Chondrocyte (in vitro differentiated cells): Measurements from ENCODE around the gene FRZB. TPM values are rescaled to one million over a fixed set of nuclear protein-coding genes. Genes with fewer than 3 reads are reported as not detected.
A peak's percentile ranks its signal among the peaks of the same experiment; 100 is the strongest.

Source experiments
- DNase-seq: peaks from one replicate; pipeline ENCODE4 v3.0.0; 2021; ENCODE audit warnings: mixed read lengths, low spot score
- H3K27ac Mint-ChIP-seq: one replicate; pipeline ENCODE4 v1.8.0; 2021; ENCODE audit warnings: mild to moderate bottlenecking, moderate library complexity, mixed read lengths; ENCODE audit not compliant: unreplicated experiment
- H3K27me3 Mint-ChIP-seq: 2 replicates; pipeline ENCODE4 v1.8.0; 2021; ENCODE audit warnings: low read depth, mixed read lengths
- H3K36me3 Mint-ChIP-seq: 2 replicates; pipeline ENCODE4 v1.8.0; 2021; ENCODE audit warnings: low read depth, mixed read lengths
- H3K4me1 Mint-ChIP-seq: 2 replicates; pipeline ENCODE4 v1.8.0; 2021; ENCODE audit warnings: low read depth, mild to moderate bottlenecking, mixed read lengths
- H3K4me3 Mint-ChIP-seq: one replicate; pipeline ENCODE4 v1.8.0; 2021; ENCODE audit warnings: mild to moderate bottlenecking, moderate library complexity, mixed read lengths; ENCODE audit not compliant: unreplicated experiment
- H3K9me3 Mint-ChIP-seq: 2 replicates; pipeline ENCODE4 v1.8.0; 2021; ENCODE audit warnings: low read depth, mixed read lengths
- total RNA-seq: library from RNA; stranded (reverse); gene quantifications from 3 replicates; pipeline ENCODE4 v1.2.1, GENCODE V29; 2021
- TF ChIP-seq, protein P1 (sequence below): fragments of 200-600 bp; sonication (generic); IDR thresholded peaks from 2 replicates; pipeline ENCODE4 v1.5.0; 2021; ENCODE audit warnings: antibody characterized with exemption, mild to moderate bottlenecking, moderate library complexity

FRZB gene
- total RNA-seq, 1 donor from 2014 or later, result 15.0 TPM

DNA sequence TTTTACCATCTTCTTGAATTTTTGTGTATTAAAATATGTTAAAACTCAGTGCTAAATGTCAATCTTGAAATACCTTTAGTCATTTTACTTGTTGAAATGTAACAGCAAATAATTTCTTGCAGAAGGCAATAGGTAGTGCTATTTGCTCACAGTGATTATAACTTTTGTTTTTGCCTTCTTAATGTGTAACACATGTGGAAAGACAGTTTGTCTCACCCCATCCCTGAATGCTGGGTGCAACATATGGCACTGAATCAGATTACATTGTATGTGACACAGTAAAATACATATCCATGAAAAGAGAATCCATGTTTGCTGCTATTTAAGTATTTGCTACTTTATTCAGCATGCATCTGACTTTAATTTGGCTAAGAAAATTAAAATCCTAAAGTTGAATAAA, 35.3 kb downstream of the FRZB start:
- H3K27me3 Mint-ChIP-seq, result no peaks in the 10 kb centered on the region
- H3K27ac Mint-ChIP-seq, result no peak overlapping the region
- no peak for DNase-seq
- no peaks in the 10 kb centered on the region for H3K9me3 Mint-ChIP-seq
- TF ChIP-seq, protein P1, sequence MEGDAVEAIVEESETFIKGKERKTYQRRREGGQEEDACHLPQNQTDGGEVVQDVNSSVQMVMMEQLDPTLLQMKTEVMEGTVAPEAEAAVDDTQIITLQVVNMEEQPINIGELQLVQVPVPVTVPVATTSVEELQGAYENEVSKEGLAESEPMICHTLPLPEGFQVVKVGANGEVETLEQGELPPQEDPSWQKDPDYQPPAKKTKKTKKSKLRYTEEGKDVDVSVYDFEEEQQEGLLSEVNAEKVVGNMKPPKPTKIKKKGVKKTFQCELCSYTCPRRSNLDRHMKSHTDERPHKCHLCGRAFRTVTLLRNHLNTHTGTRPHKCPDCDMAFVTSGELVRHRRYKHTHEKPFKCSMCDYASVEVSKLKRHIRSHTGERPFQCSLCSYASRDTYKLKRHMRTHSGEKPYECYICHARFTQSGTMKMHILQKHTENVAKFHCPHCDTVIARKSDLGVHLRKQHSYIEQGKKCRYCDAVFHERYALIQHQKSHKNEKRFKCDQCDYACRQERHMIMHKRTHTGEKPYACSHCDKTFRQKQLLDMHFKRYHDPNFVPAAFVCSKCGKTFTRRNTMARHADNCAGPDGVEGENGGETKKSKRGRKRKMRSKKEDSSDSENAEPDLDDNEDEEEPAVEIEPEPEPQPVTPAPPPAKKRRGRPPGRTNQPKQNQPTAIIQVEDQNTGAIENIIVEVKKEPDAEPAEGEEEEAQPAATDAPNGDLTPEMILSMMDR, result peak; percentile 23
- H3K4me1 Mint-ChIP-seq, result peaks cover 54% of the 10 kb centered on the region
- no peaks in the 10 kb centered on the region for H3K36me3 Mint-ChIP-seq
- no peak overlapping the region for H3K4me3 Mint-ChIP-seq

DNA sequence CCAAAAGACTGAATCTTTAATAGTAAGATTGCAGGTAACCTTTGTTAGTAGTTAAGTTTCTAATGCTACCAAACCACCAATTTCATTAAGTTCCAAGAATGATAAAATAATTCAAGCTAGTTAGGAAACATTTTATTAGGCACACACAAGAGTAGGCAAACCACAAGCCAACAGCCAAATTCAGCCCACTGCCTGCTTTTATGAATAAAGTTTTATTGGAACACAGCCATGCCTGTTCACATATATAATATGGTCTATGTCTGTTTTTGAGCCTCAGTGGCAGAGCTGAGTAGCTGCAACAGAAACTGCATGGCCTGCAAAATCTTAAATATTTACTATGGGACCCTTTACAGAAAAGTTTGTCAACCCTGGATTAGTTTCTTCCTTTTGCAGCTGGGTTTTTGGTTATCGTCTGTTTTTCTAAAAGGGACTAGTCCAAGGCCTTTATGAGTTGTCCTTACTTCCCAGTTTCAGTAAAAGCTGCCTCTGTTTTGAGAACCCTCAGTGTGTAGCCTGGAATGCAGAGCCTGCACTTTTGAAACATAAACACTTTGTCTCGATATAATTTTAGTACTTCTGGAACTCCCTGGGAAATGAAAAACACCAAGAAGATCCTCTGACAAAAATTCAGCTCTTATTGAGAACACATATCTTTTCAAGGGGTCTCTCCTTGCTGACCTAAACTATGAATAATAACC, 39.1 kb downstream of the FRZB start:
- Mint-ChIP-seq H3K27me3 (no peaks in the 10 kb centered on the region), H3K4me3 (no peak overlapping the region), H3K27ac (peak overlapping the region; percentile 74), H3K4me1 (peaks cover 43% of the 10 kb centered on the region), H3K9me3 (no peaks in the 10 kb centered on the region), H3K36me3 (no peaks in the 10 kb centered on the region)
- TF ChIP-seq, protein P1, result no peak
- DNase-seq, result no peak

DNA sequence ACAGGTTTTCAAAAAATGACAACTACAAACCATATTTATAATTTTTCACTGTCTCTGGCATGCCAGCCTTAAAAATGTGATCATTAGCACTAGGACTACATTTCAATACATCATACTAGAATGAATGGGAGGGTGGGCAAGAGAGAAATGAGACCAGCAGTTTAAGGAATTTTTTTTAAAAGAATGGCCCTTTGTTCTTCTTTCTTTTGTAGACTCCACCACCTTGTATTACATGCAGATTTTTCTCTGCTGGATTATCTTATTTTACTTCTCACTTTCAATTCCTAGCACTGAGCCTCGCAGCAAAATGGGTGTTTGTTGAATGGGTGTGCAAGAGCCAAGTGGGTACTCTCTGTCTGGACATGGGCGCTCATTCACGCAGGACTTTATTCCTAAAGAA, 39.9 kb downstream of the FRZB start:
- H3K27me3 Mint-ChIP-seq, result no peaks in the 10 kb centered on the region
- H3K27ac Mint-ChIP-seq, result peak overlapping the region; percentile 41
- H3K4me1 Mint-ChIP-seq, result peaks cover 43% of the 10 kb centered on the region
- TF ChIP-seq, protein P1, result no peak
- no peaks in the 10 kb centered on the region for H3K36me3 Mint-ChIP-seq
- no peak overlapping the region for H3K4me3 Mint-ChIP-seq
- H3K9me3 Mint-ChIP-seq, result no peaks in the 10 kb centered on the region
- DNase-seq, result no peak

DNA sequence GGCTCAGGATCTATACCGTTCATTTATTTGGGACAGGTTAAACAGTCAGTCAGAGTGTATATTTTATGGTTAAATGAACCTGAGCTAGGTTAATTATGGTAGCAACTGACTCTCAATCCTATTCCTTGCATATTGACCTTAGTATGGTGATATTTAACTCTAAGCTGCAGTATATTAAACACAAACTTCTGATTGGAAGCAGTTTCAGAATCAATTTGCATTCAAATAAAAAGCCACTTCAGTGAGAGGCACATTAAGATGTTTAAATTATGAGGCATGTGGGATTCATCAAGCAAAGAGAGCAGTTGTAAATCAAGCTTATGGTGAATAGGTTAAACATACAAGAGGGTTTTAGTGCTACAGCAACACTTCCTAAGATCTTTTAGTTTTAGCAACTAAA, 40.4 kb downstream of the FRZB start:
- no peaks in the 10 kb centered on the region for H3K9me3 Mint-ChIP-seq
- TF ChIP-seq, protein P1, result no peak
- H3K27me3 Mint-ChIP-seq, result no peaks in the 10 kb centered on the region
- H3K27ac Mint-ChIP-seq, result no peak overlapping the region
- peaks cover 43% of the 10 kb centered on the region for H3K4me1 Mint-ChIP-seq
- no peaks in the 10 kb centered on the region for H3K36me3 Mint-ChIP-seq
- no peak overlapping the region for H3K4me3 Mint-ChIP-seq
- no peak for DNase-seq

DNA sequence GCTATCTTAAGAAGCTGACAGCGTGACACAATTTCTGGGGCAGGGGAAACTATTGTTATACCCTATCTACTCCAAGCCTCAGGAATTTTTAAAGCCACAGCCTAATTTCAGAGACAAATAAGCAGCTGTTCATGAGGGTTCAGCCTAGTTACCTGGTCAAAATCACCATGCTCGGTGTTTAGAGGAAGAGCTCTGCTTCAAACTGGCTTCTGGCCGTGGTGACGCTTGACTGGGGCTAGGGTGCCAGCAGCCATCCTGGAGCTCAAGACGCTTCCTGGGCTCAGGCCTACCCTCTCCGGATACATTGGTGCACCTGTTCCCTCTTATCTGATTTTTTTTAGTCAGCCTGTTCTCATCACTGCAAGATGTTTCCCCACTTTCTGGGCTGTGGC, 41.7 kb downstream of the FRZB start:
- H3K27me3 Mint-ChIP-seq, result no peaks in the 10 kb centered on the region
- peaks cover 40% of the 10 kb centered on the region for H3K4me1 Mint-ChIP-seq
- H3K36me3 Mint-ChIP-seq, result no peaks in the 10 kb centered on the region
- H3K9me3 Mint-ChIP-seq, result no peaks in the 10 kb centered on the region
- H3K4me3 Mint-ChIP-seq, result no peak overlapping the region
- no peak overlapping the region for H3K27ac Mint-ChIP-seq
- TF ChIP-seq, protein P1, result no peak
- DNase-seq, result no peak
